Measurements from ENCODE around the gene FOXP3. TPM values are rescaled to one million over a fixed set of nuclear protein-coding genes. Genes with fewer than 3 reads are reported as not detected.

Gene FOXP3
- total RNA-seq: under 1 TPM in 1 of 2 donors, not detected in 1; 0.34 TPM

GRCh38 chrX:49264460-49264859 is at the start of gene FOXP3:
Gene FOXP3 (minus strand): TSS chrX:49264710. CDS start chrX:49258505, 6,205 bp downstream.

GRCh38 chrX:49303346-49303745 is 38.8 kb upstream of the FOXP3 start, which contains the start of gene GAGE10:
Gene GAGE10 (plus strand): TSS chrX:49303646. CDS start chrX:49304860, 1,214 bp downstream.

GRCh38 chrX:49269767-49270248 is 5.3 kb upstream of the FOXP3 start, which contains the start of gene PPP1R3F:
Gene PPP1R3F (plus strand): TSS chrX:49269793. CDS start chrX:49269870, 77 bp downstream.

GRCh38 chrX:49233176-49233575 is 31.3 kb downstream of the FOXP3 start, which contains the start of gene CACNA1F:
Gene CACNA1F (minus strand): TSS chrX:49233340. CDS start chrX:49233309, 31 bp downstream.

Other genes with a start within 250 kb of the FOXP3 start
- gene TFE3, start 221.4 kb downstream of the FOXP3 start, total RNA-seq: 10 to 100 TPM; 24.1 to 25.3 TPM
- gene CCDC120, start 205.7 kb downstream of the FOXP3 start, total RNA-seq: 1 to 10 TPM in 1 of 2 donors, under 1 TPM in 1; 0.69 to 1.3 TPM
- 1 to 10 TPM; 7.7 to 7.9 TPM for gene PRAF2, start 190.7 kb downstream of the FOXP3 start, total RNA-seq
- 10 to 100 TPM; 44.3 to 47.8 TPM for gene WDR45, start 184.8 kb downstream of the FOXP3 start, total RNA-seq
- 10 to 100 TPM; 12.7 to 16.0 TPM for gene GPKOW, start 141.0 kb downstream of the FOXP3 start, total RNA-seq
- 1 to 10 TPM; 1.7 to 3.1 TPM for gene MAGIX, start 102.0 kb downstream of the FOXP3 start, total RNA-seq
- gene PLP2, start 92.8 kb downstream of the FOXP3 start, total RNA-seq: 10 to 100 TPM; 28.9 to 57.6 TPM
- gene PRICKLE3, start 78.3 kb downstream of the FOXP3 start, total RNA-seq: 1 to 10 TPM; 5.0 to 9.6 TPM
- gene SYP, start 64.5 kb downstream of the FOXP3 start, total RNA-seq: 1 to 10 TPM; 1.3 to 2.1 TPM
- gene CACNA1F, start 31.4 kb downstream of the FOXP3 start, total RNA-seq: under 1 TPM in 1 of 2 donors, not detected in 1; under 0.01 TPM
- 10 to 100 TPM; 16.0 to 18.6 TPM for gene CCDC22, start 29.2 kb downstream of the FOXP3 start, total RNA-seq
- gene PPP1R3F, start 5.1 kb upstream of the FOXP3 start, total RNA-seq: 1 to 10 TPM; 6.9 to 7.3 TPM
- not detected for gene GAGE10, start 38.9 kb upstream of the FOXP3 start, total RNA-seq
- gene GAGE12J, start 57.3 kb upstream of the FOXP3 start, total RNA-seq: not detected
- not detected for gene GAGE13, start 66.9 kb upstream of the FOXP3 start, total RNA-seq